Measurements from ENCODE around the gene CCHCR1. TPM values are rescaled to one million over a fixed set of nuclear protein-coding genes. Genes with fewer than 3 reads are reported as not detected.

CCHCR1 gene
- total and polyA plus RNA-seq, 9 of the 15 experiments (the other 6 are each of a cell fraction or from before 2014, with no cell fraction given) = 1.2 to 47.3 (median 32.0) TPM

DNA sequence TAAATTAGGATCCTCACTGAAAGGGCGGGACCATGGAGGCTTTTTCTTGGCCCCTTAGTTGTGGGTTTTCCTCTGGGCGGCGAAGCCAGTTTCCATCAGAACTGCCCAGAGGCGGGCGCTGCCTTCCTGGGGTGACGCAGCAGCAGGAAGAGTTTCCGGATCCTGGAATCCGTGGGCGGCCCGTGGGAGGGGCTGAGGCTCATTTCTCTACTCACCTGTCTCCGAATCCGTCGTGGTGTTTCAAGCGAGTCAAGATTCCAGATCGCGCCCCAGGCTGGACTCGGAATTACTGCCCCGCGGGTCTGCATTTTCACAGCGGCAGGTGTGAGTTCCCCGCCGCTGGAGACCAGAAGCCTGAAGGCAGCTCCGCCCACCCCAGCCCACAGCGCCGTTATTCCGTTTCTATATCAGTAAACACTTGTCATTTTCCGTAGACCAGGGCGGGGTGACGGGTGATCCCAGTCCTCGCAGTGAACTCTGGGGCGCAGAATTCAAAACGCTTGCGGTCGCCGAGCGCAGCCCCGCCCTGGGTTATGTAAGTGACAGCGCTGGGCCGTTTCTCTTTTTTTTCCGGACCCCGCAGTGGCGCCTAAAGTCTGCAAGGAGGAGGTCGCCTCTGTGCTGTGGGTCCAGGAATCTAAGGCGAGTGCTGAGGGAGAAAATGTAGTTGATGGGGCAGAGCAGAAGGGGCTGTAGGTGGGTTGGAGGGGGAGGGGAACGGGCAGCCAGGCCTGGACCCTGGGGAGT lies 40.1 kb upstream of the CCHCR1 start (continued):
- TF ChIP-seq RBM15 (IDR thresholded peaks at IDR 0.05; ENCODE audit: insufficient read depth, low read length) (no peak), MITF (IDR thresholded peaks at IDR 0.05) (no peak), CHD1 (IDR thresholded peaks at IDR 0.05; ENCODE audit: low read length) (peak; percentile 69), TAF7 (tag; IDR thresholded peaks at IDR 0.05) (peak; percentile 53; the same call in 1 of the 2 replicates), CCNT2 (IDR thresholded peaks at IDR 0.05; ENCODE audit: borderline replicate concordance, extremely low read depth, insufficient read length, low read depth, low read length) (peak; percentile 22), HMG20B (CRISPR knock-in tag; IDR thresholded peaks at IDR 0.05) (peak; percentile 13; the same call in 1 of the 2 replicates), POLR2AphosphoS5 (IDR thresholded peaks at IDR 0.05; ENCODE audit: control insufficient read depth, insufficient read depth, low read depth, low read length) (peak; percentile 67), FOSL1 (tag; conservative IDR thresholded peaks at IDR 0.05) (peak; percentile 77), NCOR1 (IDR thresholded peaks at IDR 0.05) (peak; percentile 57; the same call in 1 of the 2 replicates), TCF3 (CRISPR knock-in tag; IDR thresholded peaks at IDR 0.05) (peak; percentile 52), RHOXF2B (CRISPR knock-in tag; conservative IDR thresholded peaks at IDR 0.05) (no peak), MNT (conservative IDR thresholded peaks at IDR 0.05) (peak; percentile 75 to 79)
- TF ChIP-seq, protein P1, sequence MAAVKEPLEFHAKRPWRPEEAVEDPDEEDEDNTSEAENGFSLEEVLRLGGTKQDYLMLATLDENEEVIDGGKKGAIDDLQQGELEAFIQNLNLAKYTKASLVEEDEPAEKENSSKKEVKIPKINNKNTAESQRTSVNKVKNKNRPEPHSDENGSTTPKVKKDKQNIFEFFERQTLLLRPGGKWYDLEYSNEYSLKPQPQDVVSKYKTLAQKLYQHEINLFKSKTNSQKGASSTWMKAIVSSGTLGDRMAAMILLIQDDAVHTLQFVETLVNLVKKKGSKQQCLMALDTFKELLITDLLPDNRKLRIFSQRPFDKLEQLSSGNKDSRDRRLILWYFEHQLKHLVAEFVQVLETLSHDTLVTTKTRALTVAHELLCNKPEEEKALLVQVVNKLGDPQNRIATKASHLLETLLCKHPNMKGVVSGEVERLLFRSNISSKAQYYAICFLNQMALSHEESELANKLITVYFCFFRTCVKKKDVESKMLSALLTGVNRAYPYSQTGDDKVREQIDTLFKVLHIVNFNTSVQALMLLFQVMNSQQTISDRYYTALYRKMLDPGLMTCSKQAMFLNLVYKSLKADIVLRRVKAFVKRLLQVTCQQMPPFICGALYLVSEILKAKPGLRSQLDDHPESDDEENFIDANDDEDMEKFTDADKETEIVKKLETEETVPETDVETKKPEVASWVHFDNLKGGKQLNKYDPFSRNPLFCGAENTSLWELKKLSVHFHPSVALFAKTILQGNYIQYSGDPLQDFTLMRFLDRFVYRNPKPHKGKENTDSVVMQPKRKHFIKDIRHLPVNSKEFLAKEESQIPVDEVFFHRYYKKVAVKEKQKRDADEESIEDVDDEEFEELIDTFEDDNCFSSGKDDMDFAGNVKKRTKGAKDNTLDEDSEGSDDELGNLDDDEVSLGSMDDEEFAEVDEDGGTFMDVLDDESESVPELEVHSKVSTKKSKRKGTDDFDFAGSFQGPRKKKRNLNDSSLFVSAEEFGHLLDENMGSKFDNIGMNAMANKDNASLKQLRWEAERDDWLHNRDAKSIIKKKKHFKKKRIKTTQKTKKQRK (IDR thresholded peaks at IDR 0.05; ENCODE audit: borderline replicate concordance, low read depth, low read length) = no peak
- TF ChIP-seq, protein P2, sequence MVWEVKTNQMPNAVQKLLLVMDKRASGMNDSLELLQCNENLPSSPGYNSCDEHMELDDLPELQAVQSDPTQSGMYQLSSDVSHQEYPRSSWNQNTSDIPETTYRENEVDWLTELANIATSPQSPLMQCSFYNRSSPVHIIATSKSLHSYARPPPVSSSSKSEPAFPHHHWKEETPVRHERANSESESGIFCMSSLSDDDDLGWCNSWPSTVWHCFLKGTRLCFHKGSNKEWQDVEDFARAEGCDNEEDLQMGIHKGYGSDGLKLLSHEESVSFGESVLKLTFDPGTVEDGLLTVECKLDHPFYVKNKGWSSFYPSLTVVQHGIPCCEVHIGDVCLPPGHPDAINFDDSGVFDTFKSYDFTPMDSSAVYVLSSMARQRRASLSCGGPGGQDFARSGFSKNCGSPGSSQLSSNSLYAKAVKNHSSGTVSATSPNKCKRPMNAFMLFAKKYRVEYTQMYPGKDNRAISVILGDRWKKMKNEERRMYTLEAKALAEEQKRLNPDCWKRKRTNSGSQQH (CRISPR knock-in tag; IDR thresholded peaks at IDR 0.05) = peak; percentile 45; the same call in 1 of the 2 replicates
- TF ChIP-seq, protein P3, sequence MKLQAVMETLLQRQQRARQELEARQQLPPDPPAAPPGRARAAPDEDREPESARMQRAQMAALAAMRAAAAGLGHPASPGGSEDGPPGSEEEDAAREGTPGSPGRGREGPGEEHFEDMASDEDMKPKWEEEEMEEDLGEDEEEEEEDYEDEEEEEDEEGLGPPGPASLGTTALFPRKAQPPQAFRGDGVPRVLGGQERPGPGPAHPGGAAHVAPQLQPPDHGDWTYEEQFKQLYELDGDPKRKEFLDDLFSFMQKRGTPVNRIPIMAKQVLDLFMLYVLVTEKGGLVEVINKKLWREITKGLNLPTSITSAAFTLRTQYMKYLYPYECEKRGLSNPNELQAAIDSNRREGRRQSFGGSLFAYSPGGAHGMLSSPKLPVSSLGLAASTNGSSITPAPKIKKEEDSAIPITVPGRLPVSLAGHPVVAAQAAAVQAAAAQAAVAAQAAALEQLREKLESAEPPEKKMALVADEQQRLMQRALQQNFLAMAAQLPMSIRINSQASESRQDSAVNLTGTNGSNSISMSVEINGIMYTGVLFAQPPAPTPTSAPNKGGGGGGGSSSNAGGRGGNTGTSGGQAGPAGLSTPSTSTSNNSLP (IDR thresholded peaks at IDR 0.05; ENCODE audit: borderline replicate concordance, low read depth, low read length) = 0 out of 2 replicates have a peak, but pooled peaks have one; percentile 56
